CD4-positive, alpha-beta T cell treated with Interleukin-17A for 1 hour (primary cell): Measurements from ENCODE around the gene NEGR1.

Experiments
- DNase-seq: peaks from one replicate; pipeline ENCODE4 v3.0.0-alpha.2; 2020

NEGR1 gene

GRCh38 chr1:71836904-71837303, 445.4 kb downstream of the NEGR1 start:
- no peak for DNase-seq

GRCh38 chr1:71835442-71835813, 446.9 kb downstream of the NEGR1 start:
- no peak for DNase-seq

GRCh38 chr1:71834601-71835441, 447.5 kb downstream of the NEGR1 start:
- no peak for DNase-seq

- no peak for DNase-seq
Measured at GRCh38 chr1:71831646-71832045, 450.7 kb downstream of the NEGR1 start.

GRCh38 chr1:71829346-71829745, 453.0 kb downstream of the NEGR1 start:
- no peak for DNase-seq

GRCh38 chr1:71828431-71829012, 453.8 kb downstream of the NEGR1 start:
- DNase-seq: no peak

GRCh38 chr1:71823708-71824305, 458.5 kb downstream of the NEGR1 start:
- DNase-seq: no peak

- no peak for DNase-seq
Measured at GRCh38 chr1:71817028-71817427, 465.3 kb downstream of the NEGR1 start.

- no peak for DNase-seq
Measured at GRCh38 chr1:71809085-71809484, 473.3 kb downstream of the NEGR1 start.

GRCh38 chr1:71804140-71804539, 478.2 kb downstream of the NEGR1 start:
- no peak for DNase-seq

- DNase-seq: no peak
Measured at GRCh38 chr1:71796006-71796405, 486.3 kb downstream of the NEGR1 start.

- DNase-seq: no peak
Measured at GRCh38 chr1:71792264-71792663, 490.1 kb downstream of the NEGR1 start.

GRCh38 chr1:71788113-71788512, 494.2 kb downstream of the NEGR1 start:
- DNase-seq: no peak

- no peak for DNase-seq
Measured at GRCh38 chr1:71787699-71788098, 494.6 kb downstream of the NEGR1 start.

GRCh38 chr1:71786218-71786617, 496.1 kb downstream of the NEGR1 start:
- no peak for DNase-seq

GRCh38 chr1:71785450-71785849, 496.9 kb downstream of the NEGR1 start:
- DNase-seq: no peak

- DNase-seq: no peak
Measured at GRCh38 chr1:71785000-71785399, 497.3 kb downstream of the NEGR1 start.

- no peak for DNase-seq
Measured at GRCh38 chr1:71784241-71784640, 498.1 kb downstream of the NEGR1 start.

GRCh38 chr1:71783071-71783470, 499.3 kb downstream of the NEGR1 start:
- DNase-seq: no peak

GRCh38 chr1:71781450-71781849, 500.9 kb downstream of the NEGR1 start:
- DNase-seq: no peak

GRCh38 chr1:71780681-71781080, 501.7 kb downstream of the NEGR1 start:
- DNase-seq: no peak

- DNase-seq: no peak
Measured at GRCh38 chr1:71778940-71779339, 503.4 kb downstream of the NEGR1 start.

- DNase-seq: no peak
Measured at GRCh38 chr1:71777094-71777493, 505.2 kb downstream of the NEGR1 start.

GRCh38 chr1:71774705-71775104, 507.6 kb downstream of the NEGR1 start:
- DNase-seq: no peak
